ENCODE measurements around the gene CD48. TPM values are rescaled to one million over a fixed set of nuclear protein-coding genes. Genes with fewer than 3 reads are reported as not detected.
"Not testable (repeated sequence)": the region's sequence is repeated elsewhere in the genome, so short reads cannot be mapped to it uniquely, and the experiment has no call there.

Gene CD48
- total RNA-seq, 1 donor from 2014 or later, result 21.5 TPM

GRCh38 chr1:160720356-160721085, 8.9 kb upstream of the CD48 start:
- no peak overlapping the region for H3K4me3 ChIP-seq
- TF ChIP-seq CTCF (IDR thresholded peaks at IDR 0.05), result no peak
- intact Hi-C loops (cut with DNase I), result no loop called here
- H3K27me3 ChIP-seq, result no peaks in the 10 kb centered on the region
- H3K4me1 ChIP-seq, result no peaks in the 10 kb centered on the region
- DNase-seq (no peak), ATAC-seq (no peak)
- H3K27ac ChIP-seq, result no peak overlapping the region
- no peaks in the 10 kb centered on the region for H3K36me3 ChIP-seq
- no peaks in the 10 kb centered on the region for H3K9me3 ChIP-seq

- no peaks in the 10 kb centered on the region for H3K36me3 ChIP-seq
- no peak for TF ChIP-seq CTCF (IDR thresholded peaks at IDR 0.05)
- H3K4me1 ChIP-seq, result peaks cover 5% of the 10 kb centered on the region
- H3K9me3 ChIP-seq, result no peaks in the 10 kb centered on the region
- DNase-seq, result no peak
- ATAC-seq, result no peak
- no peak overlapping the region for H3K4me3 ChIP-seq
- H3K27me3 ChIP-seq, result no peaks in the 10 kb centered on the region
- intact Hi-C loops (cut with DNase I), result no loop called here
- H3K27ac ChIP-seq, result no peak overlapping the region
Measured at GRCh38 chr1:160718210-160718609, 6.6 kb upstream of the CD48 start.

- Histone ChIP-seq H3K4me3 (no peak overlapping the region), H3K36me3 (no peaks in the 10 kb centered on the region), H3K9me3 (no peaks in the 10 kb centered on the region), H3K27ac (no peak overlapping the region), H3K27me3 (no peaks in the 10 kb centered on the region), H3K4me1 (peaks cover 7% of the 10 kb centered on the region)
- TF ChIP-seq CTCF (IDR thresholded peaks at IDR 0.05), result no peak
- DNase-seq (no peak), ATAC-seq (no peak)
- intact Hi-C loops (cut with DNase I), result no loop called here
Measured at GRCh38 chr1:160717306-160717705, 5.7 kb upstream of the CD48 start.

GRCh38 chr1:160716013-160716412, 4.4 kb upstream of the CD48 start:
- ATAC-seq (no peak), DNase-seq (no peak)
- TF ChIP-seq CTCF (IDR thresholded peaks at IDR 0.05), result no peak

DNA sequence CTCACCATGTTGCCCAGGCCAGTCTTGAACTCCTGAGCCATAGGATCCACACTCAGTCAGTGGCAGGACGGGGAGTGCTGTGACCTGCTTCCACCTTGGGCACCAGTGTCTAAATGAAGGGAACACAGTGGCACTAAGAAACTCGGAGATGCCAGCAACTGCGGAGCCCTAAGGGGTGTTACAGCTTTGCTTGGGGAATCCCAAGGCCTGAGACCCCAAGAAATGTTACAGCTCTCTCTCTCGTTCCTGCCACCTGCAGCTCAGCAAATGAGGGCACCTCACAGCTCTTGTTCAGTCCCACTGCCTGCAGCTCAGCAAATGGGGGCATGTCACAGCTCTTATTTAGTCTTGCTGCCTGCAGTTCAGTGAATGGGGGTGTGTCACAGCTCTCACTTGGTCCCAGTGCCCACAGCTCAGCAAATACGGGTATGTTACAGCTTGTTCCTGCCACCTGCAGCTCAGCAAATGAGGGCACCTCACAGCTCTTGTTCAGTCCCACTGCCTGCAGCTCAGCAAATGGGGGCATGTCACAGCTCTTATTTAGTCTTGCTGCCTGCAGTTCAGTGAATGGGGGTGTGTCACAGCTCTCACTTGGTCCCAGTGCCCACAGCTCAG, 2.5 kb upstream of the CD48 start:
- intact Hi-C loops (cut with DNase I); H3K4me3 ChIP-seq; H3K27ac ChIP-seq; H3K27me3 ChIP-seq; DNase-seq; H3K9me3 ChIP-seq; H3K36me3 ChIP-seq; ATAC-seq; H3K4me1 ChIP-seq: not testable (repeated sequence)

More at GRCh38 chr1:160716013-160716412, 4.4 kb upstream of the CD48 start:
- H3K4me3 ChIP-seq, result no peak overlapping the region
- intact Hi-C loops (cut with DNase I), result no loop called here
- peaks cover 7% of the 10 kb centered on the region for H3K4me1 ChIP-seq
- H3K27ac ChIP-seq, result no peak overlapping the region
- H3K27me3 ChIP-seq, result no peaks in the 10 kb centered on the region
- no peaks in the 10 kb centered on the region for H3K36me3 ChIP-seq
- no peaks in the 10 kb centered on the region for H3K9me3 ChIP-seq

DNA sequence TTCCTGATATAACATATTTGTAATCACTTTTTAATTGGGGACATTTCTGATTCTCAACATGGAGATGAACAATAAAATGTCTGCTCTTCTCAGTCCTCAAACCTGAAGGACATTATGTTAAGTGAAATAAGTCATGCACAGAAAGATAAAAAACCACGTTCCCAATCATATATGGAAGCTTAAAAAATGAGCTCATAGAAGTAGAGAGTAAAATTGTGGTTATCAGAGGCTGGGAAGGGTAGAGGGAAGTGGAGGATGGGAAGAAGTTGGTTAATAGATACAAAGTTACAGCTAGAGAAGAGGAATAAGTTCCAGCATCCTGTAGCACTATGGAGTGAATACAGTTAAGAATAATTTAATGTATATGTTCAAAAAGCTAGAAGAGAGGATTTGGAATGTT, 1.5 kb upstream of the CD48 start:
- no peak for DNase-seq
- Histone ChIP-seq H3K4me1 (peaks cover 7% of the 10 kb centered on the region), H3K27ac (no peak overlapping the region), H3K4me3 (no peak overlapping the region), H3K36me3 (no peaks in the 10 kb centered on the region), H3K9me3 (no peaks in the 10 kb centered on the region), H3K27me3 (no peaks in the 10 kb centered on the region)
- TF ChIP-seq CTCF (IDR thresholded peaks at IDR 0.05), result no peak
- ATAC-seq, result no peak
- intact Hi-C loops (cut with DNase I), result no loop called here

- DNase-seq; H3K4me1 ChIP-seq; H3K9me3 ChIP-seq; H3K27ac ChIP-seq; H3K27me3 ChIP-seq; intact Hi-C loops (cut with DNase I); H3K4me3 ChIP-seq; H3K36me3 ChIP-seq: not testable (repeated sequence)
- peak; percentile 83 for ATAC-seq
Measured at GRCh38 chr1:160712525-160713080, 981 bp upstream of the CD48 start.

All from upper lobe of right lung (tissue), 1 donor.